GM10248 (cell line): Measurements from ENCODE around the gene MARCHF4.

Experiments
- CTCF ChIA-PET: fragments of 300-600 bp; sonication (Branson Sonifier 250); formaldehyde crosslinking; extraction: SDS; loops from one replicate; lab custom pipeline; 2021; ENCODE audit warnings: antibody characterized with exemption; lab: Yijun Ruan, JAX
- POLR2A ChIA-PET: fragments of 350-650 bp; sonication (Branson Sonifier 250); formaldehyde crosslinking; extraction: SDS; loops from one replicate; lab custom pipeline; 2020; ENCODE audit warnings: antibody characterized with exemption; lab: Yijun Ruan, JAX
- DNase-seq: peaks from one replicate; pipeline ENCODE4 v3.0.0; 2012; ENCODE audit errors: extremely low spot score
- TF ChIP-seq, protein P1 (sequence below): IDR thresholded peaks from 2 replicates; pipeline ENCODE4 v1.5.1; 2012; ENCODE audit warnings: mild to moderate bottlenecking, low read depth; ENCODE audit errors: extremely low read depth, missing control alignments, control extremely low read depth

The MARCHF4 gene

DNA sequence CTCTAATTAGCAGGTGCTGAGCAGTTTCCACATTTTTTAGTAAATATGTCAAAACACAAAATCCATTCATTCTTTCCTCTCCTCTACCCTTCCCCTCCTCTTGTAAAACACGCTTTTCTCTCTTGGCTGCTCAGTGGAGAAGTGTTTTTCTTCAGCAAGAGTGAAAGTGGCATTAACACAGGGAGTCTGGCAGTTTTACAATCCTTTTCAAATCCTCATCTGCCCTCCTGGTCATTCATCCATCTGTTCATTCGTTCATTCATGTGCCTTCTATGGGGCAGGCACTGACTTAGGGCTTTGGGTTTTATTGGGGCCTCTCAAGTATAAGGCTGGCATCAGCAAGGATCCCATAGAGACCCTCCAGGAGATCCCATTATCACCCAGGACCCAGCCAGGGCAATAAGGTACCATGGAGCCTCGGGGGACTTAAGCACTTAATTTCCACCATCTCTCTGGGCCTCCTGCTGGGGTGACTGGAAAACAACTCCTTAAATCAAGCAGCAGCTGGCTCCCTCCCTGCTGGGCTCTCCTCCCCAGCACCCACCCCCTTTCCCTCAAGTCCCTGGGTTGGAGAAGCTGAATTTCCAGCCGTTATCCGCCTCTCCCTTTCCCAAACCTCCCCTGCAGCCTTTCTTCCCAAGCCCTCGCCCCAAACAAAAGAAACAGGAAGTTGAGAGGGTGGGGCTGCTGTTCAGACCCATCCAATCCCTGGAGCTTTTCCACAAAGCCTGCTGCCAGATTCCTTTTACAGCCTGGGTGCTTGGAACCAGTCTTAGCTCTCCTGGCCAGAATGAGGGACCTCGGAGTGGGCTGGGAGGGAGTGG, 32.6 kb downstream of the MARCHF4 start:
- ChIA-PET POLR2A (no interaction called here), CTCF (no interaction called here)
- DNase-seq, result no peak
- TF ChIP-seq, protein P1, sequence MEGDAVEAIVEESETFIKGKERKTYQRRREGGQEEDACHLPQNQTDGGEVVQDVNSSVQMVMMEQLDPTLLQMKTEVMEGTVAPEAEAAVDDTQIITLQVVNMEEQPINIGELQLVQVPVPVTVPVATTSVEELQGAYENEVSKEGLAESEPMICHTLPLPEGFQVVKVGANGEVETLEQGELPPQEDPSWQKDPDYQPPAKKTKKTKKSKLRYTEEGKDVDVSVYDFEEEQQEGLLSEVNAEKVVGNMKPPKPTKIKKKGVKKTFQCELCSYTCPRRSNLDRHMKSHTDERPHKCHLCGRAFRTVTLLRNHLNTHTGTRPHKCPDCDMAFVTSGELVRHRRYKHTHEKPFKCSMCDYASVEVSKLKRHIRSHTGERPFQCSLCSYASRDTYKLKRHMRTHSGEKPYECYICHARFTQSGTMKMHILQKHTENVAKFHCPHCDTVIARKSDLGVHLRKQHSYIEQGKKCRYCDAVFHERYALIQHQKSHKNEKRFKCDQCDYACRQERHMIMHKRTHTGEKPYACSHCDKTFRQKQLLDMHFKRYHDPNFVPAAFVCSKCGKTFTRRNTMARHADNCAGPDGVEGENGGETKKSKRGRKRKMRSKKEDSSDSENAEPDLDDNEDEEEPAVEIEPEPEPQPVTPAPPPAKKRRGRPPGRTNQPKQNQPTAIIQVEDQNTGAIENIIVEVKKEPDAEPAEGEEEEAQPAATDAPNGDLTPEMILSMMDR, result no peak

DNA sequence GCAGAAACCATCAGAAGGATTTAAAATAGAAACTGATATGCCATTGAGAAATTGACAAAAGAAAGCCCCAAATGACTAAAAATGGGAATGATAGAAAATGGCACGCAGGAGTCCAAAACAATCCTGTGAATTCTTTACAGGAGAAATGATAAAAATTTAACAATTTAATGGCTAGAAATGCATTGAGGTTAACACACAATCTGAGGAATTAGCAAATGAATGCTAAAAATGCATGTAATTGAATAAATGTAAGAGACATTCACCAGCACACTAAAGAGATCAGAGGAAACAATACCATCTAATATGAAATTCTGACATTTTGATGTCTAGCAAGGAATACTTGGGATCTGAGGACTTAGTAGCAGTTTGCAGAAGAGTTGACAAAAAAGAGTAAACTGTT, 37.0 kb downstream of the MARCHF4 start:
- CTCF ChIA-PET, result no interaction called here
- POLR2A ChIA-PET, result no interaction called here
- no peak for DNase-seq
- TF ChIP-seq, protein P1, result no peak

DNA sequence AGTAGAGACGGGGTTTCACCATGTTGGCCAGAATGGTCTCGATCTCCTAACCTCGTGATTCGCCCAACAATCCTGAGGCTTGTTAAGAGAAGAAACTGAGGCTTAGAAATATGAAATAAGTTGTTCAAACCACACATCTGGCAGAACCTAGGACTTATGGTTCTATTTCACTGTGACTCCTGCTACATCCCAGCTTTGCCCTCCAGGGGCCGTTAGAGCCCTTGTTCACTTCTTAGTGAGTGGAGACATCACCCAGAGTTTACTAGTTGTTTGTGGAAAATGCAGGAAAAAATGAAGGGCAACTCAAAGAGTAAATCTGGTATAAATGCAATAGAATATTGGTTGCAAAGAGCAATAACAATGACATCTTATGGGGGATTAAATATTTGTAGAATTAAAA, 43.9 kb downstream of the MARCHF4 start:
- ChIA-PET CTCF (no interaction called here), POLR2A (no interaction called here)
- TF ChIP-seq, protein P1, result no peak
- no peak for DNase-seq

GRCh38 chr2:216327447-216327935, 44.8 kb downstream of the MARCHF4 start:
- TF ChIP-seq, protein P1, result no peak
- POLR2A ChIA-PET, result no interaction called here
- DNase-seq, result no peak
- CTCF ChIA-PET, result no interaction called here
